GM12864 (cell line): ENCODE measurements around the gene KRT40.

Source experiments
- DNase-seq: peaks from one replicate; pipeline ENCODE4 v3.0.0-alpha.2; 2011; ENCODE audit warnings: low read depth
- H3K4me3 ChIP-seq: 2 replicates; pipeline ENCODE4 v1.5.1; 2011; ENCODE audit warnings: mild to moderate bottlenecking, low read depth, low read length, control low read depth
- CTCF ChIP-seq: IDR thresholded peaks from 2 replicates; pipeline ENCODE4 v1.5.1; 2011; ENCODE audit warnings: low read depth, mild to moderate bottlenecking, moderate library complexity, low read length, control low read depth, inconsistent platforms; ENCODE audit errors: missing control alignments

KRT40 gene

GRCh38 chr17:40984226-40984625, at the start of gene KRT40:
Gene KRT40 (minus strand): TSS chr17:40984326. CDS start chr17:40984273, 53 bp downstream.
- no peak for TF ChIP-seq CTCF
- H3K4me3 ChIP-seq: no peak within 1 kb of the TSS

GRCh38 chr17:41029633-41030245, 45.6 kb upstream of the KRT40 start, which contains the start of gene KRTAP1-4:
Gene KRTAP1-4 (minus strand): TSS chr17:41030195. CDS start chr17:41030078, 117 bp downstream.
- H3K4me3 ChIP-seq: no peak within 1 kb of the TSS
- no peak for DNase-seq
- TF ChIP-seq CTCF: no peak

More at GRCh38 chr17:40984226-40984625, at the start of gene KRT40:
- DNase-seq: no peak

GRCh38 chr17:41026715-41027471, 42.8 kb upstream of the KRT40 start, which contains the start of gene KRTAP1-5:
Gene KRTAP1-5 (minus strand): TSS chr17:41027208. CDS start chr17:41027155, 53 bp downstream.
- no peak for TF ChIP-seq CTCF
- DNase-seq: no peak
- H3K4me3 ChIP-seq: no peak within 1 kb of the TSS

GRCh38 chr17:41024697-41025096, 40.6 kb upstream of the KRT40 start:
- TF ChIP-seq CTCF: no peak
- H3K4me3 ChIP-seq: no peak overlapping the region
- DNase-seq: no peak

- no peak for DNase-seq
- no peak overlapping the region for H3K4me3 ChIP-seq
- TF ChIP-seq CTCF: no peak
Observed at GRCh38 chr17:41020336-41020735, 36.2 kb upstream of the KRT40 start.

GRCh38 chr17:41019415-41019814, 35.3 kb upstream of the KRT40 start:
- no peak for DNase-seq
- no peak for TF ChIP-seq CTCF
- no peak overlapping the region for H3K4me3 ChIP-seq
